ENCODE measurements around the gene MALRD1.

Gene MALRD1

GRCh38 chr10:19616966-19617365 lies 568.4 kb downstream of the MALRD1 start:
- H3K4me3 ChIP-seq (ENCODE audit: low read depth, low read length) = no peak overlapping the region
- in situ Hi-C loops (cut with HindIII; ENCODE audit: low sequenced_read_pairs) = no loop called here
- no peak for DNase-seq (ENCODE audit: low read depth, low spot score)
- no peak for TF ChIP-seq CTCF (IDR thresholded peaks at IDR 0.05; ENCODE audit: low read depth, low read length)

- no peak for TF ChIP-seq CTCF (IDR thresholded peaks at IDR 0.05; ENCODE audit: low read depth, low read length)
These were observed 572.2 kb downstream of the MALRD1 start for GRCh38 chr10:19620811-19621210.

GRCh38 chr10:19623321-19623720 lies 574.7 kb downstream of the MALRD1 start:
- no peak for DNase-seq (ENCODE audit: low read depth, low spot score)
- no peak for TF ChIP-seq CTCF (IDR thresholded peaks at IDR 0.05; ENCODE audit: low read depth, low read length)
- in situ Hi-C loops (cut with HindIII; ENCODE audit: low sequenced_read_pairs) = no loop called here
- H3K4me3 ChIP-seq (ENCODE audit: low read depth, low read length) = no peak overlapping the region

More at GRCh38 chr10:19620811-19621210, 572.2 kb downstream of the MALRD1 start:
- no peak overlapping the region for H3K4me3 ChIP-seq (ENCODE audit: low read depth, low read length)
- in situ Hi-C loops (cut with HindIII; ENCODE audit: low sequenced_read_pairs) = no loop called here
- peak; percentile 15 for DNase-seq (ENCODE audit: low read depth, low spot score)

- DNase-seq (ENCODE audit: low read depth, low spot score) = no peak
- in situ Hi-C loops (cut with HindIII; ENCODE audit: low sequenced_read_pairs) = no loop called here
- TF ChIP-seq CTCF (IDR thresholded peaks at IDR 0.05; ENCODE audit: low read depth, low read length) = no peak
- no peak overlapping the region for H3K4me3 ChIP-seq (ENCODE audit: low read depth, low read length)
These were observed 577.6 kb downstream of the MALRD1 start for GRCh38 chr10:19626156-19626555.

- peak; percentile 39 for DNase-seq (ENCODE audit: low read depth, low spot score)
- H3K4me3 ChIP-seq (ENCODE audit: low read depth, low read length) = no peak overlapping the region
- TF ChIP-seq CTCF (IDR thresholded peaks at IDR 0.05; ENCODE audit: low read depth, low read length) = no peak
- in situ Hi-C loops (cut with HindIII; ENCODE audit: low sequenced_read_pairs) = no loop called here
These were observed 580.4 kb downstream of the MALRD1 start for GRCh38 chr10:19628767-19629560.

- in situ Hi-C loops (cut with HindIII; ENCODE audit: low sequenced_read_pairs) = no loop called here
- peak; percentile 67 for DNase-seq (ENCODE audit: low read depth, low spot score)
- peak; percentile 39 for TF ChIP-seq CTCF (IDR thresholded peaks at IDR 0.05; ENCODE audit: low read depth, low read length)
- no peak overlapping the region for H3K4me3 ChIP-seq (ENCODE audit: low read depth, low read length)
These were observed 581.0 kb downstream of the MALRD1 start for GRCh38 chr10:19629567-19629966.

All from astrocyte of the spinal cord (primary cell).